H1 (cell line): ENCODE measurements around the gene SLC8A1. TPM values are rescaled to one million over a fixed set of nuclear protein-coding genes. Genes with fewer than 3 reads are reported as not detected.

Source experiments
- CTCF ChIA-PET: fragments of 300-600 bp; sonication (Branson Sonifier 250); formaldehyde crosslinking; loops from one replicate; lab custom pipeline; 2021; ENCODE audit not compliant: partially characterized antibody; lab: Charles Lee
- POLR2A ChIA-PET: fragments of 300-600 bp; sonication (Branson Sonifier 250); formaldehyde crosslinking; loops from one replicate; lab custom pipeline; 2021; ENCODE audit warnings: inconsistent platforms; ENCODE audit not compliant: partially characterized antibody; lab: Charles Lee
- DNase-seq, 2 experiments: peaks; one replicate each; pipeline versions ENCODE4 v3.0.0 to v3.0.0-alpha.2; 2010 to 2022; ENCODE audit warnings: low spot score in 2 of 2, low read depth in 1 of 2, mixed read lengths in 1 of 2
- FAIRE-seq: peaks from 2 replicates; lab custom pipeline; 2011; peaks lifted over from hg19 to GRCh38; lab: Jason Lieb, UNC
- H2AFZ ChIP-seq: 2 replicates; pipeline ENCODE4 v1.8.1; 2012; ENCODE audit warnings: low read length, inconsistent platforms
- H2AK5ac ChIP-seq: 2 replicates; pipeline ENCODE4 v1.6.1; 2013; ENCODE audit warnings: low read depth, low read length
- H2BK120ac ChIP-seq: replicated peaks from 2 replicates; pipeline ENCODE3; 2013; ENCODE audit warnings: low read depth, low read length, inconsistent platforms
- H2BK12ac ChIP-seq: 2 replicates; pipeline ENCODE4 v1.6.1; 2013; ENCODE audit warnings: low read depth, low read length
- H2BK15ac ChIP-seq: 2 replicates; pipeline ENCODE4 v1.6.1; 2013; ENCODE audit warnings: low read length
- H2BK20ac ChIP-seq: 2 replicates; pipeline ENCODE4 v1.6.1; 2013; ENCODE audit warnings: low read length
- H2BK5ac ChIP-seq: 2 replicates; pipeline ENCODE4 v1.6.1; 2013; ENCODE audit warnings: low read depth, low read length
- H3K14ac ChIP-seq: 2 replicates; pipeline ENCODE4 v1.6.1; 2013; ENCODE audit warnings: inconsistent platforms; ENCODE audit not compliant: insufficient read length
- H3K18ac ChIP-seq: 2 replicates; pipeline ENCODE4 v1.6.1; 2013; ENCODE audit warnings: low read length; ENCODE audit errors: extremely low read depth
- H3K23ac ChIP-seq: 2 replicates; pipeline ENCODE4 v1.6.1; 2013; ENCODE audit warnings: inconsistent platforms; ENCODE audit not compliant: insufficient read length
- H3K23me2 ChIP-seq: 2 replicates; pipeline ENCODE4 v1.6.1; 2013; ENCODE audit warnings: low read depth, low read length
- H3K27ac ChIP-seq: 2 replicates; pipeline ENCODE4 v1.6.1; 2011; ENCODE audit warnings: low read depth, low read length, inconsistent platforms
- H3K27me3 ChIP-seq, 4 experiments: replicated peaks in 1 of 4; 1 replicate in 1 of 4; 2 replicates in 3 of 4; pipeline versions ENCODE4 v1.6.1 to v1.8.1; 2011 to 2013; ENCODE audit warnings: low read length in 3 of 4, mild to moderate bottlenecking in 3 of 4, inconsistent platforms in 2 of 4, mixed read lengths in 2 of 4, moderate library complexity in 1 of 4; ENCODE audit not compliant: control insufficient read depth in 3 of 4, insufficient read depth in 3 of 4; ENCODE audit errors: extremely low read depth in 1 of 4
- H3K36me3 ChIP-seq, 4 experiments: 2 replicates each; pipeline versions ENCODE4 v1.6.1 to v1.8.1; 2011 to 2013; ENCODE audit warnings: mild to moderate bottlenecking in 4 of 4, low read length in 3 of 4, moderate library complexity in 2 of 4, control low read depth in 1 of 4, inconsistent platforms in 1 of 4; ENCODE audit not compliant: insufficient read depth in 4 of 4, control insufficient read depth in 2 of 4
- H3K4ac ChIP-seq: replicated peaks from 2 replicates; pipeline ENCODE3; 2013; ENCODE audit warnings: low read length, low read depth, mixed read lengths, inconsistent platforms; ENCODE audit not compliant: insufficient read length
- H3K4me1 ChIP-seq, 4 experiments: replicated peaks in 1 of 4; 1 replicate in 1 of 4; 2 replicates in 3 of 4; pipeline versions ENCODE4 v1.6.1 to v1.8.1; 2011 to 2013; ENCODE audit warnings: low read length in 3 of 4, inconsistent platforms in 2 of 4, mixed read lengths in 1 of 4; ENCODE audit not compliant: insufficient read depth in 4 of 4, control insufficient read depth in 3 of 4
- H3K4me2 ChIP-seq, 2 experiments: 2 replicates each; pipeline versions ENCODE4 v1.6.1 to v1.8.1; 2011 to 2013; ENCODE audit warnings: low read depth in 2 of 2, low read length in 2 of 2, control low read depth in 1 of 2, inconsistent platforms in 1 of 2, mild to moderate bottlenecking in 1 of 2; ENCODE audit not compliant: insufficient read depth in 1 of 2
- H3K4me3 ChIP-seq, 4 experiments: fragments of 200-600, 300-600 bp in 1 of 4; sonication (generic), shearing (Covaris generic), sonication (Bioruptor Twin) in 1 of 4; 2 replicates each; pipeline versions ENCODE4 v1.5.1 to v1.8.1; 2011 to 2016; ENCODE audit warnings: low read length in 4 of 4, low read depth in 3 of 4, control low read depth in 2 of 4, inconsistent platforms in 2 of 4, mild to moderate bottlenecking in 2 of 4, mixed read lengths in 1 of 4, moderate library complexity in 1 of 4; ENCODE audit not compliant: insufficient read depth in 2 of 4; ENCODE audit errors: extremely low read depth in 1 of 4
- H3K56ac ChIP-seq: replicated peaks from 2 replicates; pipeline ENCODE3; 2013; ENCODE audit warnings: low read depth, mild to moderate bottlenecking, mixed read lengths, low read length, inconsistent platforms; ENCODE audit not compliant: insufficient read length
- H3K79me1 ChIP-seq: 2 replicates; pipeline ENCODE4 v1.6.1; 2013; ENCODE audit warnings: low read depth, low read length, control low read depth
- H3K79me2 ChIP-seq, 2 experiments: 2 replicates each; pipeline versions ENCODE4 v1.6.1 to v1.8.1; 2012 to 2013; ENCODE audit warnings: low read length in 2 of 2, mild to moderate bottlenecking in 2 of 2, inconsistent platforms in 1 of 2; ENCODE audit not compliant: insufficient read depth in 2 of 2, control insufficient read depth in 1 of 2
- H3K9ac ChIP-seq, 4 experiments: replicated peaks in 1 of 4; 1 replicate in 1 of 4; 2 replicates in 3 of 4; pipeline versions ENCODE4 v1.6.1 to v1.8.1; 2011 to 2013; ENCODE audit warnings: low read depth in 3 of 4, low read length in 3 of 4, control low read depth in 2 of 4, mild to moderate bottlenecking in 2 of 4, moderate library complexity in 2 of 4, inconsistent platforms in 1 of 4; ENCODE audit errors: extremely low read depth in 1 of 4
- H3K9me3 ChIP-seq, 2 experiments: 2 replicates each; pipeline versions ENCODE4 v1.6.1 to v1.8.1; 2012 to 2013; ENCODE audit warnings: mild to moderate bottlenecking in 2 of 2, moderate library complexity in 2 of 2, control low read depth in 1 of 2, inconsistent platforms in 1 of 2, low read depth in 1 of 2, low read length in 1 of 2, mixed read lengths in 1 of 2; ENCODE audit not compliant: insufficient read depth in 2 of 2
- H4K20me1 ChIP-seq, 2 experiments: replicated peaks in 1 of 2; 2 replicates each; pipeline versions ENCODE3 to v1.8.1; 2011 to 2013; ENCODE audit warnings: inconsistent platforms in 2 of 2, low read length in 2 of 2, mild to moderate bottlenecking in 1 of 2; ENCODE audit not compliant: insufficient read depth in 2 of 2, control insufficient read depth in 1 of 2
- H4K5ac ChIP-seq: 2 replicates; pipeline ENCODE4 v1.6.1; 2013; ENCODE audit warnings: low read length, low read depth, mixed read lengths, inconsistent platforms; ENCODE audit not compliant: insufficient read length
- H4K8ac ChIP-seq: 2 replicates; pipeline ENCODE4 v1.8.0; 2013; ENCODE audit warnings: mild to moderate bottlenecking, moderate library complexity, low read length, inconsistent platforms; ENCODE audit not compliant: insufficient read depth; ENCODE audit errors: extremely low read depth
- H4K91ac ChIP-seq: replicated peaks from 2 replicates; pipeline ENCODE3; 2013; ENCODE audit warnings: low read length, mixed read lengths, inconsistent platforms; ENCODE audit not compliant: insufficient read length
- POU5F1 ChIP-seq: IDR thresholded peaks from 2 replicates; pipeline ENCODE4 v1.6.1; 2011; ENCODE audit warnings: low read depth, mild to moderate bottlenecking, low read length, moderate library complexity
- polyA plus RNA-seq, 7 experiments: library from polyadenylated mRNA; depleted of rRNA in 3 of 7; stranded (reverse) in 5 of 7; unstranded in 2 of 7; fragments of >200 nt in 5 of 7; fragments of 200-250 nt in 2 of 7; gene quantifications; 1 replicate in 5 of 7; 2 replicates in 1 of 7; 4 replicates in 1 of 7; pipeline versions ENCODE4 v1.2.1 to v1.2.3, GENCODE V29; 2011 to 2013; ENCODE audit warnings: missing spikeins in 2 of 7, mixed read lengths in 2 of 7
- total RNA-seq: library from RNA; stranded (reverse); fragmentation: NEBNext Ultra II Directional; extraction: Animal tissue kit (Norgen Biotek cat#: 25700); gene quantifications from 2 replicates; pipeline ENCODE4 v1.2.1, GENCODE V29; 2021

Gene SLC8A1
- total and polyA plus RNA-seq, 2 of the 8 experiments (the other 6 are each of a cell fraction or from before 2014, with no cell fraction given): 0.68 to 3.6 TPM

DNA sequence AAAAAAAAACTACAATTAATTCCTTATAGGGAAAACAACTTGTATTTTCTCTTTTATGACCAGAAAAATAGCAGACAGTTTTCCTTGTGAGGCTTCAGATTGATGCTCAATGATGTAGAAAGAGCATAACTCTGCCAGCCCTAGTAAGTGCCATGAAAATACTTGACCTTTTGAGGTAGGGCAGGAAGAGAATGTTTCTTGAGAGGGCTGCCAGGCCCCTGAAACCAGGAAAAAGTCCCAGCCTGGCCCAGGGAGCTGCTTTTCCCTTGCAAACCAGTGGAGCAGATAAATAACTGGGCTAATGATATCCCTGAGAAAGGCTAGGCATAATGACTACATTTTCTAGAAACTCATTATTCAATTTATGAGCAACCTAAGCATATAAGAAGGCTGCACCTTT is 126.8 kb downstream of the SLC8A1 start:
- H3K9ac ChIP-seq: no peak overlapping the region
- H4K20me1 ChIP-seq: no peaks in the 10 kb centered on the region
- ChIA-PET POLR2A (no interaction called here), CTCF (no interaction called here)
- H3K27me3 ChIP-seq: no peaks in the 10 kb centered on the region
- FAIRE-seq (no peak), DNase-seq (no peak)
- no peaks in the 10 kb centered on the region for H3K4me1 ChIP-seq
- H2AFZ ChIP-seq: no peak overlapping the region
- H3K23me2 ChIP-seq: no peaks in the 10 kb centered on the region; the same call in 1 of the 2 replicates
- H4K5ac ChIP-seq: no peak overlapping the region
- no peaks in the 10 kb centered on the region for H3K79me1 ChIP-seq
- no peak overlapping the region for H3K56ac ChIP-seq
- H2BK5ac ChIP-seq: no peak overlapping the region
- no peak overlapping the region for H3K23ac ChIP-seq
- H2BK15ac ChIP-seq: no peak overlapping the region
- no peak overlapping the region for H4K91ac ChIP-seq
- H3K4me2 ChIP-seq: no peak overlapping the region
- no peak overlapping the region for H2AK5ac ChIP-seq
- no peaks in the 10 kb centered on the region for H3K79me2 ChIP-seq
- H3K9me3 ChIP-seq: no peaks in the 10 kb centered on the region
- no peak overlapping the region for H3K27ac ChIP-seq
- H3K4ac ChIP-seq: no peak overlapping the region
- no peak overlapping the region for H2BK120ac ChIP-seq
- no peak overlapping the region for H2BK12ac ChIP-seq
- no peak overlapping the region for H3K14ac ChIP-seq
- TF ChIP-seq POU5F1: no peak
- H4K8ac ChIP-seq: no peak overlapping the region
- no peak overlapping the region for H3K4me3 ChIP-seq
- H3K36me3 ChIP-seq: no peaks in the 10 kb centered on the region
- no peak overlapping the region for H3K18ac ChIP-seq
- H2BK20ac ChIP-seq: no peak overlapping the region
